Measurements from ENCODE around the gene FUT7.
"Not testable (repeated sequence)": the region's sequence is repeated elsewhere in the genome, so short reads cannot be mapped to it uniquely, and the experiment has no call there.

Gene FUT7

GRCh38 chr9:137049544-137050449, 17.9 kb upstream of the FUT7 start:
- DNase-seq (ENCODE audit: low read depth) = no peak

DNA sequence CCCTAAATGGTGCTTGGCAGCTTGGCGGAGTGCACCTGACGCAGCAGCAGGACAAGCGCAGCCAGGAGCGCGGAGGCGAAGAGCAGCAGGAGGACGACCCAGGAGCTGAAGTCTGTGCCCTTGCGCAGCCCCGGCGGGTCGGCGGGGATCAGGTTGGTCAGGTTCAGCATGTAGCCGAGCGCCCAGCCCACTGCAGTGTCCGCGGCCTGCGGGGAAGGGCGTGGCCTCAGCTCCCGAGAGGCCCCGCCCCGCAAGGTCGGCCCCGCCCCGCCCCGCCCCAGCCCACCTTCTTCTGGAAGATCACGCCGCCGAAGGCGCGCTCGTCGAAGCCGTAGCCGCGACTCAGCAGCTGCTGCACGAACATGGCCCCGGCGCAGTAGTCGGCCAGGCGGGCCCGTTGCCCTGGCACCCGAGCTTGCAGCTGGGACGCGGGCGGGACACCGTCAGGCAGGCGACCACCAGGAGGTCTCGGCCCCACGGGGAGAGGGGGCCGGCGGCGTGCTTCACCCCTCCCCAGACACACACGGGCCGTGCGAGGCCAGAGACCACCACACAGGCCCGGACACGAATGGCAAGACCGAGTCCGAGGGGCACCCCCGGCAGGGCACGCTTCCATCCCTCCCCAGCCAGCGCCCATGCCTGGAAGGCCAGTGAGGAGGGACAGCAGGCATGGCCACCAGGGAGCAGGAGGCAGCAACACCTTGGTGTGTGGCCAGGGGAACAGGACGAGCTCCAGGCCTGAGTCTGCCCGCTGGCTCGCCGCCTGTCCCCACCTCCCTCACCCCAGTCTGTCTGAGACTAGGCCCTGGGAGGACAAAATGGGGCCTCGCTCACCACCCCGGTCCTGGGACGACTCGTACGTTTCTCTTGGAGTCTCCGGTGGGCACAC, 17.0 kb upstream of the FUT7 start:
- DNase-seq (ENCODE audit: low read depth) = no peak

DNA sequence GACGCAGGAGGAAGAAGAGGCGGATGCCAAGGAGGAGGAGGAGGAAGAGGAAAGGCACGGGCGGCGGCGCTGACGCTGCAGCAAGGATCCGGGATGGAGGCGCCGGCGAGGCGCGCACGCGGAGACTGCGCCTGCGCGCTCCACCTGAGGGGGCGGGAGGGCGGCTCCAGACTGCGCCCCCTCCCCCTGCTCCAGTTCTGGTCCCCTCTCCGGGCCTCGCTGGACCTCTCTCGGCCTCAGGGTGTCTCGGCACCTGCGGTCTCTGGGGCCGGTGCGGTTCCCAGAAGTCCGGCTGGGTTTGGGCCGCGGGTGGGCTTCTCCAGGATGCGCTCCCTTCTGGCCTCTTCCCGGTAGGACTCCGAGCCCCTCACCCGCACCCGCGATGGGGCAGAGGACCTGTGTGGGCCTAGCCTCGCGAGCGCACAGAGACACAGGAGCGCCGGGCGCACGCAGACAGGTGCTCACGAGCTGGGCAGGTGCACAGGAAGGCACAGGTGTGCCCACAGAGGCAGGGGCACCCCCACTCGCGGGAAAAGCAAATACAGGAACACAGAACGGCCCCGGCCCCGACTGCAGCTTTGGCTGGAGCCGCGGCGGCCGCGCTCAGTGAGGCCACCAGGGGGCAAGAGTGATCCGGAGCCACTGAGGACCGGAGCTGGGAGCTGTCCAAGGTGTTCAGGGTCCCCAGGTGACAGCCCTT, 14.3 kb upstream of the FUT7 start, which contains the start of gene NPDC1:
TSS of gene NPDC1 (minus strand) at position 90 of the 700 bp plus-strand sequence. CDS start 188 bp downstream, outside the sequence.
- peak; percentile 70 for DNase-seq (ENCODE audit: low read depth)

DNA sequence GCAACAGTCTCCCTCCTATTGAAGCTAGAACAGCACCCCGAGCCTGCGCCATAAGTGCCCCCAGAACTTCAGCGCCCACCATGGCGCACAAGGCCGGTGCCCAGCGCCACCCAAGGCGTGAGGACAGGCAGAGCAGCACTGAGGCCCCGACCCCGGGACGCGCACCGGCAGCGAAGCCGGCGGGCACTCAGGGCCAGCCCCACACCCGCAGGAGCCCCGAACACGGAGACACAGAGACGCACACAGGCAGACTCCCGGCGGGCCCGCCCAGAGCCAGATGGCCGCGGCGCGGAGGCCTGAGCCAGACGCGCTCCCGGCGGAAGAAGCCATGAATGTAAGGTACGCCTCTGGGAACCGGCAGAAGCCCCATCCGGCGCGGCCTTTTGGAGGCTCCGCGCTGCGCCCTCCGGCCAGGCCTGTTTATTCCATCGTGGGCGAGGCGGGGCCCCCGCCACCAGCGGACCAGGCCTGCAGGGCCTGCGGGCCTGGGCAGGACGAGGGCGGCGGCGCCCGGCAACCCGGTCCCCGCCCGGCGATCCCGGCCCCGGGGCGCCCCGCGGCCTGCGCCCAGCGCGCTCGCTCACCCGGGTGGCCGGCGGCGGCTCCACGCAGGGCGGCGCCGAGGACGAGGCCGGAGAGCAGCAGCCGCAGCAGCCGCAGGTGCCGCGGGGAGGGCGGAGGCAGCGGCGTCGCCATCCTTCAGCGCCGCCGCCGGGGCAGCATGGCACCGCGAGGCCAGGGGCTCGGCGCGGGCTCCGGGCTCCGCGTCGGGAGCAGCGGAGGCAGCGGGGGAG, 13.6 kb upstream of the FUT7 start:
- DNase-seq (ENCODE audit: low read depth) = no peak

DNA sequence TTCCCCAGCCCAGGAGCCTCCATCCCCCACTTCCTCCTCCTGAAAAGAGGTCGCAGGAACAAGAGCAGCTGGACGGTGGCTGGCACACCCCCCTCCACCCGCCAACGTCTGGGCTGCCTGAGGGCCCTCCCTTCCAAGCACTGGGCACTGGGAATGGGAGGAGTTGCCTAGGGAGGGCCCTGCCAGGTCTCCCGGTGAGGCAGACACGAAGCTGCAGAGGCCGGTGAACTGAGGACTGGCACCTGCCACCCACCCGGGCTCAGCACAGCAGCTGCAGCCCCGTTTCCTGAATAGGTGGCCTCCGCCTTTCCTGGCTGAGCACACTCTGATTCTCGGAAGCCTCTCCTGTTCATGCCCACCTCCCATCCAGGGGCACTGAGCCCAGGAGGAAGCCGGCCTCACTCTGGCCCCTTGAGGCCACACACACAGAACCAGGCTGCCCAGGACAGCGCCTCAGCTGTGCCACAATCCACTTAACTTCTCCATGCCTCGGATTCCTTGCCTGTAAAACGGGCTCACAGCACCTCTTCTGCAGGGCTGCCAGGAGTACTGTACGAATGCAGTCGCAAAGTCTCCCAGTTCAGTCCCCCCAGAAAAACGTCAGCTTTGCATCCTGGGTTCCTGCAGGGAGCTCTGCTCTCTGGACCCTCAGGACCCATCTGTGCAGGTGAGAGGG, 12.8 kb upstream of the FUT7 start:
- no peak for DNase-seq (ENCODE audit: low read depth)

GRCh38 chr9:137044037-137044436, 12.1 kb upstream of the FUT7 start:
- DNase-seq (ENCODE audit: low read depth) = no peak

- DNase-seq (ENCODE audit: low read depth) = no peak
Measured at GRCh38 chr9:137042751-137043727, 11.2 kb upstream of the FUT7 start.

DNA sequence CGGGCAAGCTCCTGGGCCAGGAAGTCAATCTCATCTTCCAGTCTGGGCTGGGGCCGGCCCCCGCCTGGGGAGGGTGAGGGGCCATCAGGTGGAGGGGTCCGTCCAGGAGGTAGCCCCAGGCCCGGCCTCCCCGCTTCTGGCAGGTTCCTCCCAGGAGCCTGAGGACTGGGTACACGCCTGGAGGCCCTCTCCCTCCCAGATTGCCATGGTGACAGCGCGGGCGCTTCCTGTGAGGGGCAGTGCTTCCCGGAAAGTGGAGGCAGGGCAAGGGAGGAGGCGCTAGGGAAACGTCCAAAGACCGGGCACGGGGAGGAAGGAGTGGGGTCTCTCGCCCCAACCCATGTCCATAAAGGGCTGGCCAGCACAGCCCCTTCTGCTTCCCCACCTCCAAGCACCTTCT, 9.2 kb upstream of the FUT7 start:
- no peak for DNase-seq (ENCODE audit: low read depth)

DNA sequence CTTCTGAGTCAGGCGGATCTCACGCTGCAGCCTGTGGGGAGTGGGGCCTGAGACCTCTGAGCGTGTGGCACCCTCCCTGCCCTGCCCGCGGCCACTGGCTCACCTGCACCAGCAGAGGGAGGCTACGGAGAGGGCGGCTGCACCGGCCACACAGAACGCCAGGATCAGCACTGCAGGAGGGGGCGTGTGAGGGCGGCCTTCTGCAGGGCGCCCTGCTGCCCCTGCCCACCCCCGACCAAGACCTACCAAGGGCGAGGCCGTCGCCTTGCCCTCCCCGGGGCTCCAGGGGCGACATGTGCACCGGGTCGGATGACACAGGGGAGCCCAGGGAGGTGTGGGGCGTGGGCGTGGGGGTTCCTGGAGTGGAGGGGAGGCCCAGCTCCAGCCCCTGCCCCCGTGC, 8.7 kb upstream of the FUT7 start:
- no peak for DNase-seq (ENCODE audit: low read depth)

DNA sequence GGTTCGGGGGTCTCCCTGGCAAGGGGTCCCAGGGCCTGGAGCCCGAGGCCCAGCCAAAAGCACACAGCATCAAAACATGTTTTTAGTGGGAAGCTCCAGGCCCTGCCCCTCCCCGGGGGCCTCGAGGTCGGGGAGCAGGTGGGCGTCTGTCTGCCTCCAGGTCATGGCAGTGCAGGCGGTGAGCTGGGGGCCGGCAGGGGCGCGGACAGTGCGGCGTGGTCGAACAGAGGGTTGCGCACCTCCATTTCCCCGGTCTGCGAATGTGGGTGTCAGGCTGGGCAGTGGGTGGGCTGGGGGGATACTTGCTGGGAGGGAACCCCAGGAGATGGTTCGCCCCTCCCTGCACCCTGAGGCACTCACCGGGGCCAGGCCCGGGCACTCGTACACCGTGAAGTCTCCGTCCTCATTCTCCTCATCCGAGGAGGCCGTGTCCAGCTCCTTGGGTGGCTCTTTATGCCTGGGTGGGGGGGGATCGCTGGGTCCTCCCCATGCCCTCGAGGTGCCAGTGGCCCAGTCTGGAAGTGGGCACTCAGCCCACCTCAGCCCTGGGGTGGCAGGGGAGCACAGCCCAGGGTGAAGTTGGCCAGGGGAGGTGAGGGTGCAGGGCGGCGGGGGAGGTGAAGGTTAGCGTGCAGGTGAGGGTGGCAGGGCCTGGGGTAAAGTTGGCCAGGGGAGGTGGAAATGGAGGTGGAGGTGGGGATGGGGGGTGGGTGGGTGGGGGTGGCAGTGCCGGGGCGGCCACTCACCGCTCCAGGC, 7.9 kb upstream of the FUT7 start:
- DNase-seq (ENCODE audit: low read depth) = no peak

- no peak for DNase-seq (ENCODE audit: low read depth)
Measured at GRCh38 chr9:137038916-137039315, 7.0 kb upstream of the FUT7 start.

- no peak for DNase-seq (ENCODE audit: low read depth)
Measured at GRCh38 chr9:137037483-137037882, 5.6 kb upstream of the FUT7 start.

DNA sequence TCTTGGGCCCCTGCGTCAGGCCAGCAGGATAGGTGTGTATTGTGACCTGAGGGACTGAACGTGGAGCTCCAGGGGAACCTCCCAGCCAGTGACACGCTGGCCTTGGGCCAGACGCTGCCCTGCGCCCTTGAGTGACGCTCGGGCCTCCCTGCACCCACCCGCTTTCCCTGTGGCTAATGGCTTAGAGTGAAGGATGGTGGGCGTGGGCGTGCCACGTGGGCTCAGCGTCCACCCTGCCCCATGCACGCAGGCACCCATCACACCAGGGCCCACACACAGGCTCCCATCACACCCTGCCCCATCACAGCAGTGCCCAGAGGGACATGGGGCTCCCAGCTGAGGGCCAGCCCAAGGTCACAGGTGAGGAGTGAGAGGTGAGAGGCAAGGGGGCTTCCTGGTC, 5.1 kb upstream of the FUT7 start:
- no peak for DNase-seq (ENCODE audit: low read depth)

- DNase-seq (ENCODE audit: low read depth) = no peak
Measured at GRCh38 chr9:137035937-137036336, 4.0 kb upstream of the FUT7 start.

DNA sequence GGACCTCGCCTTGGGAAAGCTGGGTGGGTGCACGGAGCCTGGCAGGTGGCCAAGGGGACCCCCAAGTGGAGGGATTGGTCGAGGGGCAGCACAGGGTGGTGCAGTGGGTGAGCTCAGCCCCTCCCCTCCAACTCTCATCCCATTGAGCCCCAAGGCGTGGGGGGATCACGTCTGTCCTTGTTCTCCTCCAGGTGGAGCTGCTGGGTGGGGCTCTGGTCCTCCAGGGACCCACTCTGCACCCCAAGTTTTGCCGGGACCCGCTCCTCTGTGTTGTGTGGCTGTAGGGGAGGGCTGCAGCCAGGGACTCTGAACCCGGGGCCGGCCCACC, 3.6 kb upstream of the FUT7 start:
- no peak for DNase-seq (ENCODE audit: low read depth)

- DNase-seq (ENCODE audit: low read depth) = peak; percentile 78
Measured at GRCh38 chr9:137034709-137035506, 3.0 kb upstream of the FUT7 start.

DNA sequence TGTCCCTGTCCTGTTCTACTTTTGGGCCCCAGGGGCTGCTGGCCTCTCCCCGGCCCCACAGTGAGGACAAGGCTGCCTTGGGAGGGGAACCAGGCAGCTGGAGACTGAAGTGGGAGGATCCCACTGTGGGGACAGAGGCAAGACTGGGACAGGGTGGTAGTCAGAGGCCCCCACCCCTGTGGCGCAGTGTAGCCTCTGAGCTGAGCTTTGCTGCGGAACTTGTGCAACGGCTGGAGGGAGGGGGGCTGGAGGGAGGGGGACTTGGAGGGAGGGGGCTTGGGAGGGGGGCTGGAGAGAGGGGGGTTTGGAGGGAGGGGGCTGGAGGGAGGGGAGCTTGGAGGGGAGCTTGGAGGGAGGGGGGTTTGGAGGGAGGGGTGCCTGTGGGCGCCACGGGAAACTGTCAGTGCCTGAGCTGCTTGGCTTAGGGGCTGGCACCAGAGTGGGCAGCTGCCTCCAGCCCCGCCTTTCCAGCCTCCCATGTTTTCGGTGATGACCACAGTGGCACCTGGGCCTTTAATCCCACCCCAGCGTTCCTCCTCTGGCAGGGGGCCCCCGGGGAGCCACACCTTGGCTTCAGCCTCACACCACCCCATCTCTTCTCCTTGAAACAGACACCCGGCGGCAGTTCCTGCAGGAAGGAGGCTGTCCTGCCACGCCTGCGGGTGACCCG, 2.3 kb upstream of the FUT7 start:
- no peak for DNase-seq (ENCODE audit: low read depth)

GRCh38 chr9:137033481-137033880, 1.6 kb upstream of the FUT7 start:
- DNase-seq (ENCODE audit: low read depth) = not testable (repeated sequence)
